Stimulated activated CD4-positive, alpha-beta T cell treated with anti-CD3 and anti-CD28 coated beads, Interleukin-4, amount 100 ng/mL, for 24 hours (primary cell): Measurements from ENCODE around the gene LBX2.

Experiments used
- DNase-seq: peaks from one replicate; pipeline ENCODE4 v3.0.0-alpha.2; 2020

Gene LBX2

DNA sequence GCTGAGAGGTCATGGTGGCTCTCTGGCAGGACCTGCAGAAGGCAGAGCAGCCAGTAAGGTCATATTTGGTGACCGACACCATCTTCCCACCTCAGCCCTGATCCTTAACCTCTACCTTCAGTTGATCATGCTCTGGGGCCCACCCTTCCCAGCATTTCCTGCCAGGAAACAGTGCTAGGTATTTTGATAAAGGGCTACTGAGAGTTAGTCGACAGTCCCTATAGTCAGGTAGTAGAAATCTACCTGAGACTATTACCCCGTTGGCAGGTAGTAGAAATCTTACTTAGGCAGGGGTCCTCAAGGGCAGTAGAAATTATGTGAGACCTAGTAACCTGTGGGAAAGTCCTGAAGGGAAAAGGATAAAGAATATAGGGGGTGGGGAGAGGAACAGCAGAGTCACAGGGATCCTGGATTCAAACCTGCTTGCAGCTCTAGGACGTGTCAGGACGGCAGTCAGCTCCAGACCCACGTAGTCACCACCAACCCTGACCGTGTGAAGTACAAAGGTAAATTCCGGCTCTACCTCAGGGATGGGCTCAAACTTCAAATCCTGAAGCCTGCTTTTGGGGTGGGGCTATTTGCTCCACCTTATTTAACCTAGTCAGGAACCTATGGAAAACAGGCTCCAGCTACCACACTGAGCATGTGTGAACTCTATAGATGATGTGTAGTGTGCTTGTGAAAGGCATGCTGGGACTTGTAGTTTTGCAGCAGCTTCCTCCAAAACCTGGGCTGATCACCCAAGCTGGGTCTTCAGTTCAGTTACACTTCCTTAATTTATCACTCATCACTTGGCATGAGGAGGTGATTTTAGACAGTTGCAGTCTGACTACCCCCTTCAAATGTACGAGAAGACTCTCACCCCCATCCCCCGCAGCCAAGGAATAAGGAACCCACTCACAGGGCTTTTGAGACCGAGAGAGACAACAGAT lies 26.6 kb upstream of the LBX2 start, which contains the start of gene DQX1:
Gene DQX1 (minus strand): TSS at position 515 of the 932 bp plus-strand sequence. CDS start 502 bp downstream, at position 13.
- no peak for DNase-seq

- DNase-seq, result no peak
Measured at GRCh38 chr2:74524955-74525716, 25.7 kb upstream of the LBX2 start.

GRCh38 chr2:74524005-74524404 lies 24.6 kb upstream of the LBX2 start:
- no peak for DNase-seq

DNA sequence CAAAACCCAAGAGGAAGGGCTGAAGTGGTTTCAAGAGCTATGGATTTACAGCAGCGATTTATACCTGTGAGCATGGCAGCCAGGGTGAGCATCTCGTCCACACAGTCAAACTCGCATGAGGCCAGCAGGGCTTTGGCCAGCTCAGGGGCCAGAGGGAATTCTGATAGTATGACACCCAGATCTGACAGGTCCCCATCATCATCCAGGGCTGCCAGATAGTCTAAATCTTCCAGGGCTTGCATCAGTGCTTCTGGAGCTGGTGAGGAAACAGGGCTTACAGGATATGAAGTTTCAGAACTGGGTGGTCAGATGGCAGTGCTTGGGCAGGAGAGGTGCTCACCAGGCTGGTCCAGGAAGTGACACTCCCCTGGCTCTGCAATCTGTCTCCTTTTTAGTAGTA lies 23.1 kb upstream of the LBX2 start:
- no peak for DNase-seq

GRCh38 chr2:74516650-74517049 lies 17.2 kb upstream of the LBX2 start:
- DNase-seq, result no peak

DNA sequence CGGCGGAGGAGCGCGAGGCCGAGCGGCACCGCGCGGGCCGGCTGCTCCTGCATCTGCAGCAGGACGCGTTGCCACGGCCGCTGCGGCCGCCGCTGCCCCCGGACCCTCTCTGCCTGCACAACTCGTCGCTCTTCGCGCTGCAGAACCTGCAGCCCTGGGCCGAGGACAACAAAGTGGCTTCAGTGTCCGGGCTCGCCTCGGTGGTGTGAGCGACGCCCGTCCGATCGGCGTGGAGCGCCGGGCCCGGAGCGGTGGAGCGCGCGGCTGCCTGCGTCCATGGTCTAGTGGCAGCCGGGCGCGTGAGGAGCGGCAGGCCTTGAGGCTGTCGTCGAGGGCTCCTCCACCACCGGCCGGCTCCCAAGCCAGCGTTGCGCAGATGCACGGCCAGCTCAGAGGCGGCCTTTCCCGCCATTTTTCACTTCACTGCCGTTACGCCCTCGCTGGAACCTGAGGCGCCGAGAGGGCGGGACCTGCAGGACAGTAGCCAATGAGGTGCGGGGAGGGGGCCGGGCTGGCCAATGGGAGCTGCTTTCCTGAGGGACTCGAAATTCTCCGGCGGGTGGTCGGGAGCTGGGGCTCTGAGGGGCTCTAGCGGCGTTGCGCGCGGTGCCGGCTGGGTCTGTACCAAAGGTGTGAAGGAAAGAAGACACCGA lies 16.7 kb upstream of the LBX2 start:
- DNase-seq, result peak; percentile 81

GRCh38 chr2:74515271-74515980 lies 16.0 kb upstream of the LBX2 start:
- no peak for DNase-seq

DNA sequence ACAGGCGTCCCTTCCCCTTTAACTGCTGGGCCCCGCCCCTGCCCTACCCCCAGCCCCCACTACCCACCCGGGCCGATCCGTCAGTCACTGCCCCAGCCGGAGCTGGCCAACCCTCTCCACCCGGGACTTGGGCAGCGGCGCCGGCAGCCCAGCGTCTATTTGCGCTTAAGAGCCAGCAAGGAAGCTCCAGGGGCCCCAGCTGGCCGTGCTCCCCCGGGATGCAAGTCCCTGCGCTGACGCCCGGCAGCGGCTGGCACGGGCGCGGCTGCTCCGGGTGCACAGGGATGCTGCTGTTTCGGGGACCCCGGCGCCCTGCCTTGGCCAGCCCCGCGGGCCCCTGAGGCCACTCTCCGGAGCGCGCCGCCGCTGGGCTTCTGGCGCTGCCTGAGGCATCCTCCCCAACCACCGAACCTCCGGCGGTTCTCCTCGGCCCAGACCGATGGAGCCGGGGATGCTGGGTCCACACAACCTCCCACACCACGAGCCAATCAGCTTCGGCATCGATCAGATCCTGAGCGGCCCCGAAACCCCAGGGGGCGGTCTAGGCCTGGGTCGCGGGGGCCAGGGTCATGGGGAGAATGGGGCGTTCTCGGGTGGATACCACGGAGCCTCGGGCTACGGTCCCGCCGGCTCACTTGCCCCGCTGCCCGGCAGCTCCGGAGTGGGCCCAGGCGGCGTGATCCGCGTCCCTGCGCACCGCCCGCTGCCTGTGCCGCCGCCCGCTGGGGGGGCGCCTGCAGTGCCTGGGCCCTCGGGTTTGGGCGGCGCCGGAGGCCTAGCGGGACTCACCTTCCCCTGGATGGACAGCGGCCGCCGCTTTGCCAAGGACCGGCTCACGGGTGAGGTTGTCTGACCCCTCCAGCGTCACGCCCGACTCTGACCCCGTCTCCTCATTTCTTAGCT lies 15.2 kb upstream of the LBX2 start, which contains the start of gene TLX2:
Gene TLX2 (plus strand): TSS at position 83 of the 903 bp plus-strand sequence. CDS start 357 bp downstream, at position 440.
- DNase-seq, result no peak

- DNase-seq, result peak; percentile 23
Measured at GRCh38 chr2:74513605-74514367, 14.4 kb upstream of the LBX2 start.

- DNase-seq, result no peak
Measured at GRCh38 chr2:74512744-74513604, 13.6 kb upstream of the LBX2 start.

DNA sequence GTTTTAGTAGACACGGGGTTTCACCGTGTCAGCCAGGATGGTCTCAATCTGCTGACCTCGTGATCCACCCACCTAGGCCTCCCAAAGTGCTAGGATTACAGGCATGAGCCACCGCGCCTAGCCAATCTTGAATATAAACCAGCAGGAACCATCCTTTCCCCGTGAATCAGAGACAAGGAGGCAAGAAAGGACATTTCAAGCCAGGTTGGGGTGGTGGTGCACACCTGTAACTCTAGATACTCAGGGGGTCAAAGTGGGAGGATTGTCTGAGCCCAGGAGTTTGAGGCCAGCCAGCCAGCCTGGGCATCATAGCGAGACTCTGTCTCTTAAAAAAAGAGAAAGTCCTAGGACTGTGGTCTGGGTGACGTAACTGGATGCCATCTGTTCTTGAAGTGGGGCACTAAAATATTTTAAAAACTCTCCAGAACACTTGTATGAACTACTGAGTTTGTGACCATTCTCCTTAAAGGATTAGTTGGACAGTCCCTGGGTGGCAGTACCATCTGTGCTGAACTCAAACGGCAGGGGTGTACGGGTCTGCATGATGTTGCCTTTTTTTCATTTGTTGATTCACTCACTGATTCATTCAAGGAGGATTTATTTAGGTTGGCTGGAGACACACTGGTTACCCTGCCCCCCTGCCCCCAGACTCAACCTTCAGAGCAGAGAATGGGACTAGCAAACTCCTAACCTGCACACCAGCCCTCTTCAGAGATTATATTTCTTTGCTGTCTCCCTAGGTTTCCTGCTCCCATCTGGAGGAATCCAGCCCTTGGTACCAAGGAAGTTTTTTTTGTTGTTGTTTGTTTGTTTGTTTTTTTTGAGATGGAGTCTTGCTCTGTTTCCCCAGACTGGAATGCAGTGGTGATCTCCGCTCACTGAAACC lies 11.9 kb upstream of the LBX2 start:
- no peak for DNase-seq

- no peak for DNase-seq
Measured at GRCh38 chr2:74510272-74510671, 10.9 kb upstream of the LBX2 start.

GRCh38 chr2:74507926-74508520 lies 8.6 kb upstream of the LBX2 start:
- DNase-seq, result no peak

DNA sequence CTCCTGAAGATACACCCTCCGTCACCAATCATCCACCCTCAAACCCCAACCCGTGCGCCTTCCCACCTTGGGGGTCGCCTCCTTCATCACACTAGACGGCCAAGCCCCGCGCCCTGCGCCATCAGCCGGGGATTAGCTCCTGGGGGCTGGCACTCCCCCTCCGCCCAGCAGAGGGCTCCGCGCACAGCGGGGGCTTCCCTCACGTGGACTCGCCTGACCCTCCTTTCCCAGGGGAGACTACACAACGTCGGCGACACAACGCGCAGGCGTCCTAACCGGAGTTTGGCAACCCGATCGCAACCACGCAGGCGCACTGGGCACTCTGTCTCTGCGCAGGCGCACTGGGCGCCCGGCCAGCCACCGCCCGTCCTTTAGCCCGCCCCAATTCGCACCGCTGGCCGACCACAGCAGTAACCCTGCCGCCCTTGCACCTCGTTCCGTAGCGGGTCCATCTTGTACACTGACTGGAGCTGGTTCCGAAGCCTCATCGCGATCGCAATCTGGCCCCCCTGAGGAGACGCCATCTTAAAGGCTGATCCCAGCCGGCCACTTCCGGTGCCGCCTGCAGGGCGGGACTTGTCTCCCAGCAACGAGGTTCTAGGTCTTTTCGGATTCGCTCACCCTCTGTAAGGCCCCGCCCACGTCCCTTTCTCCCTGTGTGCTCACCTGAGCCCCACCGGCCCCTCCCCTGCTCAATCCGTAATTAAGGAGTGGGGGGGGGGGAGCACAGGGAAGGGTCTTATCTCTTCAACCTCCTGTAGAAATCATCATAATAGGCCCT lies 7.9 kb upstream of the LBX2 start, which contains the start of gene PCGF1:
Gene PCGF1 (minus strand): TSS at position 551 of the 781 bp plus-strand sequence. CDS start 27 bp downstream, at position 524.
- DNase-seq, result peak; percentile 99

GRCh38 chr2:74505448-74506246 lies 6.2 kb upstream of the LBX2 start:
- DNase-seq, result no peak

GRCh38 chr2:74504591-74504990 lies 5.2 kb upstream of the LBX2 start:
- DNase-seq, result no peak
